KMS-11 (cell line): Measurements from ENCODE around the gene LEFTY2.
"Not testable (repeated sequence)": the region's sequence is repeated elsewhere in the genome, so short reads cannot be mapped to it uniquely, and the experiment has no call there.

Source experiments
- H2AFZ ChIP-seq: fragments of 200-600 bp; sonication (generic); 2 replicates; pipeline ENCODE4 v1.6.1; 2016; ENCODE audit warnings: antibody characterized with exemption, mixed run types, low read depth
- H3K27ac ChIP-seq: fragments of 200-600 bp; sonication (generic); 2 replicates; pipeline ENCODE4 v1.6.1; 2016; ENCODE audit warnings: mild to moderate bottlenecking, mixed run types
- H3K27me3 ChIP-seq: fragments of 200-600 bp; sonication (generic); 2 replicates; pipeline ENCODE4 v1.6.1; 2017; ENCODE audit warnings: mild to moderate bottlenecking, low read depth, mixed run types, moderate library complexity; ENCODE audit not compliant: insufficient read depth
- H3K36me3 ChIP-seq: fragments of 200-600 bp; sonication (generic); 2 replicates; pipeline ENCODE4 v1.6.1; 2017; ENCODE audit warnings: mild to moderate bottlenecking, mixed run types; ENCODE audit not compliant: insufficient read depth
- H3K4me1 ChIP-seq: fragments of 200-600 bp; sonication (generic); 2 replicates; pipeline ENCODE4 v1.6.1; 2016; ENCODE audit warnings: mild to moderate bottlenecking, low read depth, mixed run types; ENCODE audit not compliant: poor library complexity, severe bottlenecking
- H3K4me2 ChIP-seq: fragments of 200-600 bp; sonication (generic); 2 replicates; pipeline ENCODE4 v1.7.0; 2016; ENCODE audit warnings: mild to moderate bottlenecking, mixed run types
- H3K4me3 ChIP-seq: fragments of 200-600 bp; sonication (generic); IDR thresholded peaks from 2 replicates; pipeline ENCODE4 v1.6.1; 2017; ENCODE audit warnings: low read depth, low read length, mixed read lengths; ENCODE audit not compliant: insufficient read depth
- H3K79me2 ChIP-seq: fragments of 200-600 bp; sonication (generic); 2 replicates; pipeline ENCODE4 v1.6.1; 2016; ENCODE audit warnings: low read depth, mixed run types; ENCODE audit not compliant: insufficient read depth
- H3K9ac ChIP-seq: fragments of 200-600 bp; sonication (generic); 2 replicates; pipeline ENCODE4 v1.6.1; 2016; ENCODE audit warnings: mild to moderate bottlenecking, mixed run types
- H4K20me1 ChIP-seq: fragments of 200-600 bp; sonication (generic); 2 replicates; pipeline ENCODE4 v1.6.1; 2016; ENCODE audit warnings: mild to moderate bottlenecking, mixed run types; ENCODE audit not compliant: insufficient read depth
- TF ChIP-seq, protein P1 (sequence below): fragments of 200-600 bp; sonication (generic); conservative IDR thresholded peaks from 2 replicates; pipeline ENCODE4 v1.6.1; 2017; ENCODE audit warnings: low read depth, mild to moderate bottlenecking, antibody characterized with exemption, low read length, moderate library complexity, mixed read lengths

Gene LEFTY2

DNA sequence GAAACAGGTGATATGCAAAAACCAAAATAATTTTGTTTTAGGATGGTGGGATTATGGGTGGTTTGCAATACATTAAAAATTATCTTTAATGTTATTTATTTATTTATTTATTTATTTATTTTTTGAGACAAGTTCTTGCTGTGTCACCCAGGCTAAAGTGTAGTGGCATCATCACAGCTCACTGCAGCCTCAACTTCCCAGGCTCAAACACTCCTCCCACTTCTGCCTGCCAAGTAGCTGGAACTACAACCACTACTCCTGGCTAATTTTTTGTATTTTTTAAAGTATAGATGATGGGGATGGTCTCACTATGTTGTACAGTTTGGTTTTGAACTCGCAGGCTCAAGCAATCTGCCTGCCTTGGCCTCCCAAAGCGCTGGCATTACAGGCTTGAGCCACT lies 10.5 kb downstream of the LEFTY2 start:
- TF ChIP-seq, protein P1, sequence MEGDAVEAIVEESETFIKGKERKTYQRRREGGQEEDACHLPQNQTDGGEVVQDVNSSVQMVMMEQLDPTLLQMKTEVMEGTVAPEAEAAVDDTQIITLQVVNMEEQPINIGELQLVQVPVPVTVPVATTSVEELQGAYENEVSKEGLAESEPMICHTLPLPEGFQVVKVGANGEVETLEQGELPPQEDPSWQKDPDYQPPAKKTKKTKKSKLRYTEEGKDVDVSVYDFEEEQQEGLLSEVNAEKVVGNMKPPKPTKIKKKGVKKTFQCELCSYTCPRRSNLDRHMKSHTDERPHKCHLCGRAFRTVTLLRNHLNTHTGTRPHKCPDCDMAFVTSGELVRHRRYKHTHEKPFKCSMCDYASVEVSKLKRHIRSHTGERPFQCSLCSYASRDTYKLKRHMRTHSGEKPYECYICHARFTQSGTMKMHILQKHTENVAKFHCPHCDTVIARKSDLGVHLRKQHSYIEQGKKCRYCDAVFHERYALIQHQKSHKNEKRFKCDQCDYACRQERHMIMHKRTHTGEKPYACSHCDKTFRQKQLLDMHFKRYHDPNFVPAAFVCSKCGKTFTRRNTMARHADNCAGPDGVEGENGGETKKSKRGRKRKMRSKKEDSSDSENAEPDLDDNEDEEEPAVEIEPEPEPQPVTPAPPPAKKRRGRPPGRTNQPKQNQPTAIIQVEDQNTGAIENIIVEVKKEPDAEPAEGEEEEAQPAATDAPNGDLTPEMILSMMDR = no peak
- Histone ChIP-seq H3K4me1 (no peaks in the 10 kb centered on the region), H2AFZ (no peak overlapping the region), H3K9ac (no peak overlapping the region), H3K27me3 (no peaks in the 10 kb centered on the region), H3K4me2 (no peak overlapping the region), H4K20me1 (no peaks in the 10 kb centered on the region), H3K4me3 (no peak overlapping the region), H3K36me3 (no peaks in the 10 kb centered on the region), H3K27ac (no peak overlapping the region), H3K79me2 (no peaks in the 10 kb centered on the region)

DNA sequence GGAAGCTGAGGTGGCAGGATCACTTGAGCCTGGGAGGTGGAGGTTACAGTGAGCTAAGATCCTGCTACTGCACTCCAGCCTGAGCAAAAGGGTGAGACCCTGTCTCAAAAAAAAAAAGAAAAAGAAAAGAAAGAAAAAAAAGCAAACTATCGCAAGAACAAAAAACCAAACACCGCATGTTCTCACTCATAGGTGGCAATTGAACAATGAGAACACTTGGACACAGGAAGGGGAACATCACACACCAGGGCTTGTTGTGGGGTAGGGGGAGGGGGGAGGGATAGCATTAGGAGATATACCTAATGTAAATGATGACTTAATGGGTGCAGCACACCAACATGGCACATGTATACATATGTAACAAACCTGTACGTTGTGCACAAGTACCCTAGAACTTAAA lies 11.6 kb downstream of the LEFTY2 start:
- not testable (repeated sequence) for H3K4me2 ChIP-seq, H3K4me1 ChIP-seq, H3K27ac ChIP-seq, H3K9ac ChIP-seq, H3K79me2 ChIP-seq, H3K4me3 ChIP-seq, H3K27me3 ChIP-seq, H2AFZ ChIP-seq, H4K20me1 ChIP-seq, H3K36me3 ChIP-seq

DNA sequence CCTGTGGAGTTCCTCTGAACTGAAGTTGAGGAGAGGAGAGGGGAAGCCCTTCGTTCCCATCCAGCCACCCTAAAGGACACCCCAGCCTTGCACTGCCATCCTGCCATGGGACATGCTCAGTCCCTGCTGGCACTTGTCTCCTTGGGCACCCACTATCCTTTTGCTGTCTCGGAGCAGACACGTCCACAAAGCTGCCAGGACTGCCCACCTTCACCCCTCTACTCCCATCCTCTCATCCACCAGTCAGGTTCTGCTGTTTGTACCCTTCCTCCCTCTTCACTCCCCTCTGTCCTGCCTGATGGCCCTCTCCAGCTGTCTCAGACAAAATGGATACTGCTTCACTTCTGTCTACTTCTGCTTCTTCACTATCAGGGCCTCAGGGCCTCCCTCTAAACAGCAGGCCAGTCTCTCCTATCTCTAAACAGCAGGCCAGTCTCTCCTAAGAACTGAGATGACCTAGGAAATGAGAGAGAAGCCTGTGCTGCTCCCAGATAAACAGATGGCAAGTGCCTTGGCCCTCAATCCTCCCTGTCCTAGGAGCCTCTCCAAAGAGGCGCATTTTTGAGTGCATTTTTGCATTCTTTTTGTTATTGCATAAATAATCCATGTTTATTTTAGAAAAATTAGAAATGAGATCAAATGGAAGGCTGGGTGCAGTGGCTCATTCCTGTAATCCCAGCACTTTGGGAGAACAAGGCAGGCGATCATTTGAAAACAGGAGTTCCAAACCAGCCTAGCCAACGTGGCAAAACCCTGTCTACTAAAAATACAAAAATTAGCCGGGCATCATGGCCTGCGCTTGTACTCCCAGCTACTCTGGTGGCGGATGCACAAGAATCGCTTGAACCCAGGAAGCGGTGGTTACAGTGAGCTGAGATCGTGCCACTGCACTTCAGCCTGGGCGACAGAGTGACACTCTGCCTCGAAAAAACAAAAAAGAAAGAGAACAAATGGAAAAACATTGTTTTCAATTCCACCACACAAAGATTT lies 12.5 kb downstream of the LEFTY2 start:
- Histone ChIP-seq H3K79me2 (peaks cover 5% of the 10 kb centered on the region), H3K9ac (no peak overlapping the region), H3K27ac (no peak overlapping the region), H4K20me1 (no peaks in the 10 kb centered on the region), H3K4me2 (no peak overlapping the region), H3K27me3 (no peaks in the 10 kb centered on the region), H3K4me1 (peaks cover 7% of the 10 kb centered on the region), H3K36me3 (no peaks in the 10 kb centered on the region), H3K4me3 (no peak overlapping the region), H2AFZ (no peak overlapping the region)
- TF ChIP-seq, protein P1 = no peak

DNA sequence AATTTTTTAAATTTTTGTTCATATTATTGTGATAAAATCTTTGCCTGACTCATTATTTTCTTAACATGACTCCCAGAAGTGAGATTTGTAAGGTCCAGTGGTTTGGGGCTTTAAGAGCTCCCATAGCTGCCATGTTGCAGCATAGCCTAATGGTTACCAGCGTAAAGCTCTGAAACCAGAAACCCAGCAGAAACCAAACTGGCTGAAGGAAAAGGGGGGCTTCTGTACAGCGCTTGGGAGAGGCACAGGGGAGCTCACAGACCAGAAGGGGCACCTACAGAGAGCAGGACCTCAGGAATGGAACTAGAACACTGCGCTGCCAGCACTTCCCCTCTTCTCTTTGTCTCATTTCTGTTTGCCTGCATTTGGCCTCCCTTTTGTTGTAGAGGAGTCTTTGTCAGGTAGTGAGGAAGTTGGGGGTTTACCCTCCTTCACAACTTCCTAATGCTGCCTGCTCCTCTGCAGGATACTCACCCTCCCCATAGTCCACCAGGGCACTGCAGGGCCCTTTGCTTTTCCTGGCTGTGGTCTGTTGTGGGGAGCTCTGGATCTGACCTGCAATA lies 14.4 kb downstream of the LEFTY2 start:
- H3K4me3 ChIP-seq = no peak overlapping the region
- peaks cover 24% of the 10 kb centered on the region for H3K4me1 ChIP-seq
- H3K4me2 ChIP-seq = no peak overlapping the region
- peaks cover 22% of the 10 kb centered on the region for H3K79me2 ChIP-seq
- H3K36me3 ChIP-seq = no peaks in the 10 kb centered on the region
- no peaks in the 10 kb centered on the region for H3K27me3 ChIP-seq
- H2AFZ ChIP-seq = no peak overlapping the region
- TF ChIP-seq, protein P1 = no peak
- H3K27ac ChIP-seq = no peak overlapping the region
- no peaks in the 10 kb centered on the region for H4K20me1 ChIP-seq
- no peak overlapping the region for H3K9ac ChIP-seq
